ENCODE data around the gene TMCO2. TPM values are rescaled to one million over a fixed set of nuclear protein-coding genes. Genes with fewer than 3 reads are reported as not detected.
A peak's percentile ranks its signal among the peaks of the same experiment; 100 is the strongest.

The TMCO2 gene
- total RNA-seq, 1 experiment from 2014 or later, result not detected

- in situ Hi-C loops (cut with HindIII; ENCODE audit: low pct_unique_long_range_greater_than_20kb, low sequenced_read_pairs), result no loop called here
Observed at GRCh38 chr1:40255231-40255630, 7.5 kb downstream of the TMCO2 start.

GRCh38 chr1:40256401-40257084, 8.8 kb downstream of the TMCO2 start:
- in situ Hi-C loops (cut with HindIII; ENCODE audit: low pct_unique_long_range_greater_than_20kb, low sequenced_read_pairs), result no loop called here
- no peak for DNase-seq (ENCODE audit: low read depth)

More at GRCh38 chr1:40255231-40255630, 7.5 kb downstream of the TMCO2 start:
- DNase-seq (ENCODE audit: low read depth), result no peak

GRCh38 chr1:40257313-40257687, 9.6 kb downstream of the TMCO2 start:
- in situ Hi-C loops (cut with HindIII; ENCODE audit: low pct_unique_long_range_greater_than_20kb, low sequenced_read_pairs), result no loop called here
- no peak for DNase-seq (ENCODE audit: low read depth)

GRCh38 chr1:40257688-40258444, 10.1 kb downstream of the TMCO2 start, which contains the start of gene ZMPSTE24:
Gene ZMPSTE24 (plus strand): TSS chr1:40258236. CDS start chr1:40258272, 36 bp downstream.
- DNase-seq (ENCODE audit: low read depth), result peak; percentile 97
- in situ Hi-C loops (cut with HindIII; ENCODE audit: low pct_unique_long_range_greater_than_20kb, low sequenced_read_pairs), result no loop called here

- in situ Hi-C loops (cut with HindIII; ENCODE audit: low pct_unique_long_range_greater_than_20kb, low sequenced_read_pairs), result no loop called here
- DNase-seq (ENCODE audit: low read depth), result no peak
Observed at GRCh38 chr1:40258445-40258769, 10.7 kb downstream of the TMCO2 start.

- no peak for DNase-seq (ENCODE audit: low read depth)
- in situ Hi-C loops (cut with HindIII; ENCODE audit: low pct_unique_long_range_greater_than_20kb, low sequenced_read_pairs), result no loop called here
Observed at GRCh38 chr1:40264354-40264781, 16.6 kb downstream of the TMCO2 start.

GRCh38 chr1:40265298-40265697, 17.6 kb downstream of the TMCO2 start:
- no peak for DNase-seq (ENCODE audit: low read depth)
- in situ Hi-C loops (cut with HindIII; ENCODE audit: low pct_unique_long_range_greater_than_20kb, low sequenced_read_pairs), result no loop called here

- in situ Hi-C loops (cut with HindIII; ENCODE audit: low pct_unique_long_range_greater_than_20kb, low sequenced_read_pairs), result no loop called here
- DNase-seq (ENCODE audit: low read depth), result no peak
Observed at GRCh38 chr1:40265919-40266318, 18.2 kb downstream of the TMCO2 start.

- in situ Hi-C loops (cut with HindIII; ENCODE audit: low pct_unique_long_range_greater_than_20kb, low sequenced_read_pairs), result no loop called here
- no peak for DNase-seq (ENCODE audit: low read depth)
Observed at GRCh38 chr1:40266786-40267535, 19.2 kb downstream of the TMCO2 start.

- DNase-seq (ENCODE audit: low read depth), result peak; percentile 57
- in situ Hi-C loops (cut with HindIII; ENCODE audit: low pct_unique_long_range_greater_than_20kb, low sequenced_read_pairs), result no loop called here
Observed at GRCh38 chr1:40267767-40268187, 20.0 kb downstream of the TMCO2 start.

- in situ Hi-C loops (cut with HindIII; ENCODE audit: low pct_unique_long_range_greater_than_20kb, low sequenced_read_pairs), result no loop called here
- DNase-seq (ENCODE audit: low read depth), result no peak
Observed at GRCh38 chr1:40268211-40268610, 20.5 kb downstream of the TMCO2 start.

- in situ Hi-C loops (cut with HindIII; ENCODE audit: low pct_unique_long_range_greater_than_20kb, low sequenced_read_pairs), result no loop called here
- DNase-seq (ENCODE audit: low read depth), result no peak
Observed at GRCh38 chr1:40270152-40270834, 22.6 kb downstream of the TMCO2 start.

GRCh38 chr1:40272653-40273213, 25.0 kb downstream of the TMCO2 start:
- DNase-seq (ENCODE audit: low read depth), result no peak
- in situ Hi-C loops (cut with HindIII; ENCODE audit: low pct_unique_long_range_greater_than_20kb, low sequenced_read_pairs), result no loop called here

- in situ Hi-C loops (cut with HindIII; ENCODE audit: low pct_unique_long_range_greater_than_20kb, low sequenced_read_pairs), result no loop called here
- peak; percentile 51 for DNase-seq (ENCODE audit: low read depth)
Observed at GRCh38 chr1:40273547-40274166, 25.9 kb downstream of the TMCO2 start.

GRCh38 chr1:40274331-40274730, 26.6 kb downstream of the TMCO2 start:
- in situ Hi-C loops (cut with HindIII; ENCODE audit: low pct_unique_long_range_greater_than_20kb, low sequenced_read_pairs), result no loop called here
- no peak for DNase-seq (ENCODE audit: low read depth)

GRCh38 chr1:40276122-40276521, 28.4 kb downstream of the TMCO2 start:
- DNase-seq (ENCODE audit: low read depth), result no peak
- in situ Hi-C loops (cut with HindIII; ENCODE audit: low pct_unique_long_range_greater_than_20kb, low sequenced_read_pairs), result no loop called here

GRCh38 chr1:40281853-40282252, 34.1 kb downstream of the TMCO2 start:
- in situ Hi-C loops (cut with HindIII; ENCODE audit: low pct_unique_long_range_greater_than_20kb, low sequenced_read_pairs), result no loop called here
- no peak for DNase-seq (ENCODE audit: low read depth)

GRCh38 chr1:40291293-40291692, 43.6 kb downstream of the TMCO2 start:
- in situ Hi-C loops (cut with HindIII; ENCODE audit: low pct_unique_long_range_greater_than_20kb, low sequenced_read_pairs), result no loop called here
- DNase-seq (ENCODE audit: low read depth), result no peak

All from Caki2 (cell line).